Gastroesophageal sphincter (tissue), 4 donors: Measurements from ENCODE around the gene STK32B. TPM values are rescaled to one million over a fixed set of nuclear protein-coding genes. Genes with fewer than 3 reads are reported as not detected.
A peak's percentile ranks its signal among the peaks of the same experiment; 100 is the strongest.

Experiments
- ATAC-seq: fragments of 150-250 bp; one replicate; pipeline ENCODE4 v1.9.1; 2016; ENCODE audit warnings: mild to moderate bottlenecking, moderate library complexity
- H3K27ac ChIP-seq, 4 donors: fragments of 200-600 bp; sonication (generic) in 3 of 4; 1 replicate in 3 of 4; 2 replicates in 1 of 4; pipeline ENCODE4 v1.5.1; 2016 to 2019
- H3K27me3 ChIP-seq: fragments of 200-600 bp; sonication (generic); one replicate; pipeline ENCODE4 v1.5.1; 2019
- H3K36me3 ChIP-seq, 2 donors: fragments of 200-600 bp; sonication (generic); one replicate each; pipeline ENCODE4 v1.5.1; 2019; ENCODE audit warnings: control low read depth in 1 of 2
- H3K4me1 ChIP-seq, 3 donors: fragments of 200-600 bp; sonication (generic); 1 replicate in 2 of 3; 2 replicates in 1 of 3; pipeline ENCODE4 v1.5.1; 2016 to 2019; ENCODE audit warnings: control low read depth in 2 of 3
- H3K4me3 ChIP-seq, 2 donors: fragments of 200-600 bp; sonication (generic); one replicate each; pipeline ENCODE4 v1.5.1; 2019; ENCODE audit warnings: mild to moderate bottlenecking in 1 of 2, moderate library complexity in 1 of 2
- H3K9me3 ChIP-seq, 3 donors: fragments of 200-600 bp; sonication (generic); one replicate each; pipeline ENCODE4 v1.5.1; 2017 to 2019; ENCODE audit warnings: control low read depth in 2 of 3
- CTCF ChIP-seq, 4 experiments: fragments of 200-600 bp in 2 of 4; fragments of 450-650 bp in 2 of 4; sonication (generic) in 1 of 4; IDR thresholded peaks; one replicate each; pipeline ENCODE4 v1.5.1; 2017 to 2019; ENCODE audit warnings: antibody characterized with exemption in 4 of 4, mild to moderate bottlenecking in 2 of 4, moderate library complexity in 2 of 4
- EP300 ChIP-seq: sonication (generic); formaldehyde crosslinking; IDR thresholded peaks from one replicate; pipeline ENCODE4 v1.6.1; 2017; ENCODE audit warnings: antibody characterized with exemption, mild to moderate bottlenecking
- POLR2A ChIP-seq, 2 donors: fragments of 450-650 bp; IDR thresholded peaks; one replicate each; pipeline ENCODE4 v1.6.1; 2017; ENCODE audit warnings: antibody characterized with exemption in 2 of 2, mild to moderate bottlenecking in 2 of 2, moderate library complexity in 1 of 2
- POLR2AphosphoS5 ChIP-seq: sonication (generic); formaldehyde crosslinking; IDR thresholded peaks from one replicate; pipeline ENCODE4 v1.6.1; 2017; ENCODE audit warnings: antibody characterized with exemption
- WGBS, 2 donors: methylation state at CpG; one replicate each; pipeline ENCODE4 v1.1.5; 2018; ENCODE audit warnings: low coverage in 1 of 2; 5-methylcytosine and 5-hydroxymethylcytosine counted together
- total RNA-seq, 4 donors: library from RNA; depleted of rRNA; stranded (reverse); fragments of >200 nt; gene quantifications; one replicate each; pipeline ENCODE4 v1.1.0, GENCODE V29; 2016

STK32B gene
- total RNA-seq, 4 donors from 2014 or later = 1.9 to 5.3 (median 2.4) TPM

DNA sequence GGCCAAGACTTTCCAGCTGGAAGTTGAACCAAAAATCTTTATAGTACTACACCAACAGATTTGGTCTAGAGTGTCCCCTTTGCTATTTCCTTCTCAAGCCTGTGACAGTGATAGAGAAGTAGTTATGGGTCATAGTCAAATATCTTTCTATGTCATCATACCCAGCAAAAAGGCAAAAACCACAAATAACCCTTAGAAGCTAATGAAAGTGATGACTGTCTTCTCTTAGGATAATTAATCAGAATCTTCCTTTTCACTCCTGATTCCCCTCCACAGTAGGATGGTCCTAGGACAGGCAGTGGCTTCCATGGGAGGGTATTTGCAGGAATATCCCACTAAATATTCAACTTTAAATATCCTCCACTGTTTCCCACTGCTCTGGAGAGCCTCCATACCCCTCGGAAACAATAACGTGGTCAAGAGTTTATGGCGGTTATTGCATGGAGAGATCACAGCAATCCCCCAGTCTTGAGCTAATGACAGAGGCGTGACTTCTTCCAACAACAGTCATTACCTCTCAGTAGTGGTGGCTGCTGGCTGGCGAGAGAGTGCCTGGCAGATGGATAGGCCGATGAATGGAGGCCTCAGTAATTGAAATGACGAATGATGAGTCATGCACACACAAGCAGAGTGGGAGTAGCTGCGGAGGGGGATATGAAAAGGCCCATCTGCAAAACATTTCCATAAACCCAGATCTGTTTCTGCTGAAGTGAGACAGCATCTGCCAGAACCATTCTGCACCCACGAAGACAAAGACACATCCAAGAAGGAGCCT lies 154.9 kb downstream of the STK32B start:
- Histone ChIP-seq H3K36me3 (no peaks in the 10 kb centered on the region), H3K9me3 (peaks cover 0 to 5% (median 0%) of the 10 kb centered on the region in 3 donors), H3K27me3 (no peaks in the 10 kb centered on the region), H3K4me1 (no peaks in the 10 kb centered on the region), H3K27ac (peak overlapping the region in 1 of 4 donors; percentile 51), H3K4me3 (no peak overlapping the region)
- WGBS, 2 donors = 8 to 60% methylated on average over 1 to 8 of the region's 9 CpGs
- ATAC-seq = peak; percentile 46
- TF ChIP-seq POLR2A (IDR thresholded peaks at IDR 0.05) (no peak), POLR2AphosphoS5 (no peak), EP300 (no peak), CTCF (IDR thresholded peaks at IDR 0.05) (no peak)

DNA sequence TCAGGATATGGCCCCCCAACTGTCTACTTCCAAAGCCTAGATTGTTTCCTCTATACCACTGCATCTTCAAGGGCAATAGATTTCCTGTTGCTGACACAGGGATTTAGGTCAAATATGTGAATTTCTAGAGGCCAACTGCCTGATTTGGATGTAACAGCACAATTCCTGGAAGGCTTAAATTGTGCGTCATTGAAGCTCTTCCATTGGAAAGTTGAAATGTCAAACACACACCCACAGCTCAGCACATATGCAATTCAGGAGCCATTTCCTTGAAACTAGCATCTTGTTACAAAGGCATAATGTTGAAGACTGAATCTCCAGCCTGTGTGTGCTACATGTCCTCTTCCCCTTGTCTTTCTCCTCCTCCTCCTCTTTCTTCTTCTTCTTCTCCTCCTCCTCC lies 158.6 kb downstream of the STK32B start:
- H3K4me3 ChIP-seq = no peak overlapping the region
- no peaks in the 10 kb centered on the region for H3K27me3 ChIP-seq
- 50 to 83% methylated on average over 1 of the region's 1 CpG for WGBS, 2 donors
- H3K36me3 ChIP-seq = no peaks in the 10 kb centered on the region
- no peaks in the 10 kb centered on the region for H3K4me1 ChIP-seq
- ATAC-seq = no peak
- TF ChIP-seq CTCF (IDR thresholded peaks at IDR 0.05) (no peak), EP300 (no peak), POLR2A (IDR thresholded peaks at IDR 0.05) (no peak), POLR2AphosphoS5 (no peak)
- no peak overlapping the region for H3K27ac ChIP-seq
- H3K9me3 ChIP-seq = peaks cover 0 to 5% (median 0%) of the 10 kb centered on the region in 3 donors

GRCh38 chr4:5211282-5211839 lies 160.1 kb downstream of the STK32B start:
- Histone ChIP-seq H3K36me3 (no peaks in the 10 kb centered on the region), H3K9me3 (peaks cover 0 to 5% (median 0%) of the 10 kb centered on the region in 3 donors), H3K4me1 (no peaks in the 10 kb centered on the region), H3K27ac (no peak overlapping the region), H3K27me3 (no peaks in the 10 kb centered on the region), H3K4me3 (no peak overlapping the region)
- TF ChIP-seq POLR2AphosphoS5 (no peak), EP300 (no peak), CTCF (IDR thresholded peaks at IDR 0.05) (no peak), POLR2A (IDR thresholded peaks at IDR 0.05) (no peak)
- no peak for ATAC-seq
- WGBS, 2 donors = 62 to 75% methylated on average over 2 to 3 of the region's 3 CpGs

DNA sequence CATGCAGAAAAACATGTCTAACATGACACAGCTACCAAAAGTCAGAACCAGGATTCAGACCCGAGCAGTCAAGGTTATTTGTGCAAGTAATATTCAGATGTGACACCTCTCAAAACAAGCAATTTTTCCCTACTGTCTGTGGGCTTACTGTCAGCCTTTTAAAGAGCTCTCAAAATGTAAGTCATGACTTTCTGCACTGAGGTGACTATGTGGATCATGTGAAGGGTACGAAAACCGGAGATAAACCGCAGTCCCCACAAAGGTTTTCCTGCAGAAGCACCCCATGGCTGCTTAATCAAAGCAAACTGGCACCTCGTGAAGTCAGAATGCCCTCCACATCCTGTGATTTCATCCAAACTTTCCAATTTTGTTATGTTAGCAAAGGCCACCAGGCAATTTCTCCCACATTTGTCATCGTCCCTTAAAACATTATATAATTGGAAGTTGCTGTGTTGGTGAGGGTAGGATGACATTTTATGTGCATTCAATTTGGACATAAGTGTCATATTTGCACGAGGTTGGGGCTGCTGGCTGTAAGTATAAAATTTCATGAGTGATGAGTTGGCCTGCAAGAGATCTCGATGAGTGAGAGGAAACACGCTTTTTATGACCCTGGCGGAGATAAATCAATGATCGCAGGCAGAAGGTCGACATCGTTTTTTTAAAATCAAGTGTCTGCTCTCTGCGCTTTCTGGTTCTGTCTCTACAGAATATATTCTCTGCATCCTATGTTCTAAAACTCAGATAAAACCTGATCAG lies 161.2 kb downstream of the STK32B start:
- no peak for ATAC-seq
- Histone ChIP-seq H3K36me3 (no peaks in the 10 kb centered on the region), H3K27me3 (no peaks in the 10 kb centered on the region), H3K4me1 (no peaks in the 10 kb centered on the region), H3K27ac (no peak overlapping the region), H3K9me3 (peaks cover 0 to 5% (median 0%) of the 10 kb centered on the region in 3 donors), H3K4me3 (no peak overlapping the region)
- 52 to 75% methylated on average over 13 to 14 of the region's 14 CpGs for WGBS, 2 donors
- TF ChIP-seq CTCF (IDR thresholded peaks at IDR 0.05) (no peak), EP300 (no peak), POLR2A (IDR thresholded peaks at IDR 0.05) (no peak), POLR2AphosphoS5 (no peak)
